ENCODE data around the gene PIAS3.

PIAS3 gene

DNA sequence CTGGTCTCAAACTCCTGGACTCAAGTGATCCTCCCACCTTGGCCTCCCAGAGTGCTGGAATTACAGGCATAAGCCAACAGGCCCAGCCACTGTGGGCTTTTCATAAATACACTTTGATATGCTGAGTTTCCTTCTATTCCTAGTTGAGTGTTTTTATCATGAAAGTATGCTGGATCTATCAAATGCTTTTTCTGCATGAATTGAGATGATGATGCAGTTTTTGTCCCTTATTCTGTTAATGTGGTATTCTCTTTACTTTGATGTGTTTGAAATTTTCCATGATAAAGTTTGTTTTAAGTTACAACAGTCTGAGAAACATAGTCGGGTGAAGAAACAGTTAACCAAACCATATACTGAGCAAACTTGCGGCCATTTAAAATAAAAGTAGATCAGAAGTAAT, 59.1 kb downstream of the PIAS3 start:
- TF ChIP-seq, protein P1, sequence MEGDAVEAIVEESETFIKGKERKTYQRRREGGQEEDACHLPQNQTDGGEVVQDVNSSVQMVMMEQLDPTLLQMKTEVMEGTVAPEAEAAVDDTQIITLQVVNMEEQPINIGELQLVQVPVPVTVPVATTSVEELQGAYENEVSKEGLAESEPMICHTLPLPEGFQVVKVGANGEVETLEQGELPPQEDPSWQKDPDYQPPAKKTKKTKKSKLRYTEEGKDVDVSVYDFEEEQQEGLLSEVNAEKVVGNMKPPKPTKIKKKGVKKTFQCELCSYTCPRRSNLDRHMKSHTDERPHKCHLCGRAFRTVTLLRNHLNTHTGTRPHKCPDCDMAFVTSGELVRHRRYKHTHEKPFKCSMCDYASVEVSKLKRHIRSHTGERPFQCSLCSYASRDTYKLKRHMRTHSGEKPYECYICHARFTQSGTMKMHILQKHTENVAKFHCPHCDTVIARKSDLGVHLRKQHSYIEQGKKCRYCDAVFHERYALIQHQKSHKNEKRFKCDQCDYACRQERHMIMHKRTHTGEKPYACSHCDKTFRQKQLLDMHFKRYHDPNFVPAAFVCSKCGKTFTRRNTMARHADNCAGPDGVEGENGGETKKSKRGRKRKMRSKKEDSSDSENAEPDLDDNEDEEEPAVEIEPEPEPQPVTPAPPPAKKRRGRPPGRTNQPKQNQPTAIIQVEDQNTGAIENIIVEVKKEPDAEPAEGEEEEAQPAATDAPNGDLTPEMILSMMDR (IDR thresholded peaks at IDR 0.05), result no peak
- TF ChIP-seq ZFX (IDR thresholded peaks at IDR 0.05; ENCODE audit: borderline replicate concordance), result no peak
- H3K27ac ChIP-seq, result no peak overlapping the region
